SW480 (cell line): Measurements from ENCODE around the gene RBL2.
"Not testable (repeated sequence)": the region's sequence is repeated elsewhere in the genome, so short reads cannot be mapped to it uniquely, and the experiment has no call there.

Source experiments
- DNase-seq: peaks from one replicate; pipeline ENCODE4 v3.0.0-alpha.2; 2016; ENCODE audit warnings: low spot score

The RBL2 gene

DNA sequence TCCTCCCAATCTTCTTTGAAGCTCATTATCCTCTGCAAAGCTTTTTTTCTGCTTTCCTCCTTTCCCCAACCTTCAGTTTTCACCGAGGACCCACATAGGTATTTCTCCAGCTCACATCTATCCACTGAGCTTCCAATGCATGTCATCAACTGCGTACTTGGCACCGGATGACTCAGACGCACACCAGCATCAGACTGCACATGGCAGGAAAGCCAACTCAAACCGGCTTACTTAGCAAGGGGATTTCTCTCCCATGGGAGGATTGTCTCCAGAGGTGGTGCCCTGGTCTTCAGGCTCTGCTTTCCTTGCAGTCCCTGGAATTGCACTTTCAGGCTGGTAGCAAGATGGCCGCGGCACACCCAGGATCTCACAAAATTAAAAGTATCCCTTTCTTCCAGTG lies 70.4 kb downstream of the RBL2 start:
- DNase-seq, result no peak

DNA sequence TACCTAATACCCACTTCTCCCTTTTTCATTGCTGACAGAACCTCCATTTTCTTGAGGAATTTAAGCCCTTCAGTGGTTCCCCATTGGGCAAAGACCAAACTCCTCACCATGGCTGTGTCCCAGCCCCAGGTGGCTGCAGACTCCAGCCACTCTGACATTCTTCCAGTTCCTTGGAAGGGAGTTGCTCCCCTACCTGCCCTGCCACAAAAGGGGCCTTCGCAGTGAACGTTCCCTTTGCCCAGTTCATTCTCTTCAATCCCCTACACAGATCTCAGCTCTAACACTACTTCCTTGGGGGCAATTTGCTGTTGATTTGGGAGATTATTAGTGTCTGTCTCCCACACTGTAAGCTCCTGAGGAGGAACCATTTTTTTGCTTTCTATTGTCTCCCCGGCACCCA lies 72.0 kb downstream of the RBL2 start:
- no peak for DNase-seq

GRCh38 chr16:53507464-53508179 lies 73.4 kb downstream of the RBL2 start:
- DNase-seq, result no peak

DNA sequence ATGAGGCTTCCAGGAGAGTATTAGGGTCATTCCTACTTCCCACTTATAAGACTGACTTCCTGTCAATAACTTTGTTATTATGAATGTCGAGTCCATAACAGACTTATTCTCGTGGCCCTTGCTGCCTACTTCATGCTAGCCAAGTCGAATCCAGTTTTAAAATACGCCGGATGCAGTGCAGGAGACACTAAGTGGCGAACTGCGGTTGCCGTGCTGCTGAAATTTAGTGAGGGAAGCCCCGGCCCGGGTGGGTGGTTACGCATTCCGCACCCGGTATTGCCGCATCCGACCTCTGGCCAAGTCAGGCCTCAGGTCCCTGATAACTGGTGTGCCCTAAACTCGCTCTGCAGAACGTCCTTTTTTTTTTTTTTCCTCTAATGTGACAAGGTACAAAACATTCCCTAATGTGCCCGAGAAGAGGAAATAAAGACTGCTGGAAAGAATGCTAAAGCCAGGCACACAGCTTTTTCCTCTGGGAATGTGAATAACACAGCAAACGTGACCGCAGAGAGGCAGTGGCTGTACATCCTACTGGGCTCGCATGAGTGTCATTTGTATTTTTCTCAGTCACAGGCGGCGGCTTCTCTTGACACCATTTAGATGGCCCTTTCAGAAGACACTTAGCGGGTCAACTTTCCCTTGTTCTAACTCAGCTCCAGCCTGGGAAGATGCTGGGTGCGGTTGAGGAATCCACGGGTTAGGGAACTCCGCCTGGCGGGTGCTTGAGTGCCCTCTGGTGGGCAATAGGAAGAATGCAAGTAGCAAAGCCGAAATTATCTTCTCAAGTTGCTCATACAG lies 75.8 kb downstream of the RBL2 start:
- peak; percentile 52 for DNase-seq

DNA sequence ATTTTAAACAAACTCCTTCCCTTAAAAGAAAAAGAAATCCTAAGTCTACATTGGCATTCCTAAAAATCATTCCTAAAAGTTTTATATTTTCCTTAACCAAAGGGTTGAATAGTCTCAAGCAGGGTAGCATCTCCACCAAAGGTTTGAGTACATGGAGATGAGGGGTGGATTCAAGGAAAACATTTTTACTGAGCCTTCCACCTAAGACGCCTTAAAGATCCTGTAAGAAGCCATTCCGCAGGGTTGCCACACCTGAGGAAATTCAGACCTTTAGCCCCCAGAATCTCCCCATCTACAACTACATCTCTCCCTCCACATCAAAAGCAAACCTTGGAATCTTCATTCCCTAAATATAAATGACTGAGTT lies 76.4 kb downstream of the RBL2 start:
- DNase-seq, result no peak

GRCh38 chr16:53511084-53511402 lies 76.8 kb downstream of the RBL2 start:
- no peak for DNase-seq

DNA sequence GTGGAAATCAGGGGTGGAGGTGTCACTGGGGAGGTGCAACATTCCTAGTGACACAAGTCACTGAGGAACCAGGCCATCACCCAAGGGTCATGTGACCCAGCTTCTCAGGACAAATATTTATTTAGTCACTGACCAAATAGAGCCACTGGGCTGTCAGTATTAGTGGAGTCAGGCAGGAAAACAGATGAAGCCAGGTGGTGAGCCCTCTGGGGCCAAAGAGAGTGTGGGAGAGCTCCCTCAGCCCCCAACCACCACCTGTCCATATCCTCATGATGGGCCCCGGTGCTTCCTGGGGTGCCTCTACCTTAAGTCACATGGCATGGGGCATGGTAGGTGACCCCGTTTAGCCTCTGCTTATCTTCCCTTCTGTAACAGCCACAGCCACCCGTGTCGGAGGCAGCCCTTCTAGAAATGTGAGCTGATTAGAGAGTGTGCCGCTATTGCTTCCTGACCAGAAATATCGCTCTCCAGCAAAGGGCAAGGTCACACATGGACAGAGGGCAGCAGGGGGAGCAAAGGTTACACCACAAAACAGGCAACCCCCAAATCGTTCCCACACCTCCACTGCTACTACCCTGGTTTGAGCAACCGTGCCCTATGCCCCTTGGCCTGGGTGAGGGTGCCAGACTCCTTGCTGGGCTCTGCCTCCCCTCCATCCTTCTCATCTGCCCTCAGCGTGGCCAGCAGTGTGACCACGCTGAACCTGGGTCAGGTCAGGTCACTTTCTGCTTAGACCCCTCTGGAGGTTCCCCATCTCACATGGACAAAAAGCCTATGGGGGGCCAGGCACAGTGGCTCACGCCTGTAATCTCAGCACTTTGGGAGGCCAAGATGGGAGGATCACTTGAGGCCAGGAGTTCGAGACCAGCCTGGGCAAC lies 77.4 kb downstream of the RBL2 start:
- peak; percentile 55 for DNase-seq

DNA sequence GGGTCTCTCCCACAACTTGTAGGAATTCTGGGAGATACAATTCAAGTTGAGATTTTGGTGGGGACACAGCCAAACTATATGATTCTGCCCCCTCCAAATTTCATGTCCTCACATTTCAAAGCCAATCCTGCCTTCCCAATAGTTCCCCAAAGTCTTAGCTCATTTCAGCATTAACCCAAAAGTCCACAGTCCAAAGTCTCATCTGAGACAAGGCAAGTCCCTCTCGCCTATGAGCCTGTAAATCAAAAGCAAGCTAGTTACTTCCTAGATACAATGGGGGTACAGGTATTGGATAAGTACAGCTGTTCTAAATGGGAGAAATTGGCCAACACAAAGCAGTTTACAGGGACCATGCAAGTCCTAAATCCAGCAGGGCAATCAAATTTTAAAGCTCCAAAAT lies 78.5 kb downstream of the RBL2 start:
- not testable (repeated sequence) for DNase-seq

GRCh38 chr16:53515259-53515658 lies 81.0 kb downstream of the RBL2 start:
- DNase-seq, result no peak

GRCh38 chr16:53515811-53516210 lies 81.5 kb downstream of the RBL2 start:
- DNase-seq, result no peak

DNA sequence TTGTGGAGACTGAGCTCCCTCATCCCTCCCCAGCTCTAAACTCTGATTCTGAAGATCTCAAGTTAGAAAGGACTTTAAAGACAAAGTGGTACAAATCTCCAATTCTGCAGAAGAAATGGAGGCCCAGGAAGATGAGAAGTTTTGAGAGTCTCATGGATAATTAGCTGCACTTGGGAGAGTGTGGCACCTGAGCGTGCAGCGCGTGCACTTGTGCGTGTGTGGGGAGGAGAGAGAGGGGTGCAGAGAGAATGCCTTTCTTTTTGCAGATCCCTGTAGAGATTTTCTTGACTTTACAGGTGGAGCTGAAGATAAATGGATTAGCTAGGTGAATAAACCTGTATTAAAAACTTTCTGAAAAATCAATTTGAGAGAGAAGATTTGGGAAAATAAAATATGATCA lies 83.6 kb downstream of the RBL2 start:
- DNase-seq, result no peak

- no peak for DNase-seq
Measured at GRCh38 chr16:53518550-53519416, 84.5 kb downstream of the RBL2 start.

DNA sequence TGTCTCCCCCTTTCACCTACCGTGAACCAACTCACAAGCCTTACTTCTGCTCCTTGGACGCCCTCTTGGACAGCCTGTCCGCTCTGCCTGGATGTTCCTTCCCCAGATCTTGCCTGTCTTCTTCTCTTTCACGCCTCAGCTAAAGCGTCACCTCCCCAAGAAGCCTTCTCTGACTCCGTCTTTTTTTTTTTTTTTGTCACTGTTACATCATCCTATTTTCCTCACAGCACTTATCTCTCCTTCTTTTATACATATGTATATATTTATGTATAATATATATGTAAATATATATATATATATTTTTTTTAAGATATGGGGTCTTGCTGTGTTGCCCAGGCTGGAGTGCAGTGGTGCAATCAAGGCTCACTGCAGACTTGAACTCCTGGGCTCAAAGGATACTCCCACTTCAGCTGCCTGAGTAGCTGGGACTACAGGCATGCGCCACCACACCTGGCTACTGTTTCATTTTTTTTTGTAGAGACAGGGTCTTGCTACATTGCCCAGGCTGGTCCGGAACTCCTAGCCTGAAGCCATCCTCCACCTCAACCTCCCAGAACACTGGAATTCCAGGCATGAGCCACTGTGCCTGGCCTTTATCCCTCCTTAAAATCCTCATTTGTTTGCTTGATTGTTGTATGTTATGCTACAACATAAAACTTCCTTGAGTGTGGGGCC lies 85.3 kb downstream of the RBL2 start:
- no peak for DNase-seq

DNA sequence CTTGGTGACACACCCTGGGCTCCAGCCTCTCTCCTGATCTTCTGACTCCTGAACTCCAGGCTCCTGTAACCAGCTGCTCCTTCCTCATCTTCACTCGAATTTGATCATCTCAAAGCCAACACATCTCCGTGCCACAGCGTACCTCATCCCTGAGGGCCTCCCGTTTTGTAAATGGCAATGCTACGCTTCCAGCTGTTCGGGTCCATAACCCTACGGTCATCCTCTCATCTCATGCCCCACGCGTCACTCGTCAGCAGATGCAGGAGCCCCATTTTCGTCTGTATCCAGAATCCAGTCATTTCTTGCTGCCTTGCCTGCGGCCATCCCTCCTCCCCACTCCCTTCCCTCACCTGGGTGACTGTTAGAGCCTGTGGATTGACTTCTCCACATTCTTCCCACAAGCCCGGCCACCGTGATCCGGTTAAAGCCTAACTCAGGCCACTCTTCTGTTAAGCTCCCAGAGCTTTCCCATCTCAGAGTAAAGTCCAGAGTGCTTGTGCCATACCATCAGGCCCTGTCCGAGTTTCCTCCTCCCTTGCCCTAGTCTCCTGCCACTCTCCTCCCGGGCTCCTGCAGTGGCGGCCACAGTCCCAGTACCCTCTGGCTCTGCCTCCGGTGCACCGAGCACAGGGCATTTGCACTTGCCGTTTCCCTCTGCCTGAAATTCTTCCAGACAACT lies 89.0 kb downstream of the RBL2 start:
- no peak for DNase-seq

DNA sequence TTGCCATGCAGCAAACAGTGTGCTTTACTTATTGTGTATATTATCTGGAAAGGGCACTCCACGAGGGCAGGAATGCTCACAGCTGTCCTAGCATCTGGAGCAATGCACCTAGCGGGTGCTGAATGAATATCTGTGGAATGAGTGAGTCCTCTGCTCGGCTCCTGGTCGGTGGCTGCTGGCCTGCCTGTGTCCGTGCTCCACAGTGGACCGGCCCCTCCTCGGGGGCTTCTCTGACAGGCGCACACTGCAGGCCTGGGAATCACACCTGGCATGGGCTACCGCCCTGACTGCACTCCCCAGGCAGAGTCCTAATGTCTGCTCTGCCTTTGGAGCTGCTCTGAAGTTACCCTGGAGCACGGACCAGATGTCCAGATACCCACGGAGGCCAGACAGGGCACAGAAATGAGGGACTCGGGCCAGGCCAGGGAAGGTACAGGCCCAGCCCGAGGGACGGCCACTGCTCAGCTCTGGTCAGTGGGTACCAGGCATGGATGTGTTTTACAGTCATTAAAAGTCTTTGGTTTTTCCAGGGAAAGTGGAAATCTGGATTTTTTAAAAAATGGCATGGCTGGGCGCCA lies 89.8 kb downstream of the RBL2 start:
- no peak for DNase-seq

DNA sequence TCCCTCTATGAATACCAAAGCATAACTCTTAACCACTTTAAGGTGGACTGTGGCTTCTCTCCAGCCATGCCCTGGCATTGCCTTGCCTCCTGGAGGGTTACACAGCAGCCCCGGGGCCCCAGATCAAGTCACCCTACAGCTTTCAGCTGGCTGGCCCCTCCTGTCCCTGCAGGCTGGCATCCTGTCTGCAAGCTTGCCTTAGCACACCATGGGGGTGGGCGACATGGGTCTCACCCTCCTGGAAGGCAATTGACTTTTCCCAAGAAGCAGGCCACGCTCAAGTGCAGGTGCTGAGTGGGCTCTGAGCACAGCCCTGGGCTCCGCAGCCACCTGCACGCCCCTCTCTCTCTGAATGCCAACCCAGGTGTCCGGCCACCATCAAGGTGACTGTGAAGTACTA lies 94.5 kb downstream of the RBL2 start:
- no peak for DNase-seq

DNA sequence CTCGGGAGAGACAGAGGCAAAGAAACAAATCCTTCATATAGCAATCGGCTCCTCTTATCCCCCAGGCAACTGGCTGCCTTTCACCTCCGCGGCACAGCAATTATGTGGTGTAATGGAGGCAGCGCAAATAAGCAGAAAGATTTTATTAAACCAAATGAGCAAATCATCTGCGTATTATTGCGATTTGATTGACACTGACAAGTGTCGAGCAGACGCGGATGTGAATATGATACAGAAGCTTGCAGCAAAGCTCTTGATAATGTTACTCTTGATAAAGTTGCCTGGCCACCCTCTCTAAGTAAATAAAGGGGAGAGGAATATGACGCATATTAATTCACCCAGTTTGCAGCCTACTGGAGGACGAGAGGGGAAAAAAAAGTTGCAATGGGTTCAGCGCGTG lies 95.2 kb downstream of the RBL2 start:
- no peak for DNase-seq

DNA sequence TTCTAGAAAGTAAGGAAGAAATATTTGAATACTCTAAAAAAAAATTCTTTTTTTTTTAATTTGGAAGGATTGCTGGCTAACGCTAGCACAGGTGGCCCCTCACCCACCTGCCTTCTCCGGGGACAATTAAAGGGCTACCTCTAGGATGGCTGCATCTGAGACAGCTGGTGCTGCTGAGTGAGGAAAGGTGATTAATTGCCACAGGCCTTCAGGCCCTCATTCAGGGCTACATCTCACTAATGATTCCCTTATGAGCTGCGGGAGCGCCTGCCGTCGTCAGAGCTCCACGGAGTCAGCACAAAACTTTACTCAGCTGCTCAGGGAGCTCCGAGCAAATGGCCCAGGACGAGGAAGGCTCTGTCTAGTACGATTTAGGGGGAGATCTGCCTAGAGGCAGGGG lies 95.8 kb downstream of the RBL2 start:
- no peak for DNase-seq

GRCh38 chr16:53530741-53531140 lies 96.5 kb downstream of the RBL2 start:
- no peak for DNase-seq

DNA sequence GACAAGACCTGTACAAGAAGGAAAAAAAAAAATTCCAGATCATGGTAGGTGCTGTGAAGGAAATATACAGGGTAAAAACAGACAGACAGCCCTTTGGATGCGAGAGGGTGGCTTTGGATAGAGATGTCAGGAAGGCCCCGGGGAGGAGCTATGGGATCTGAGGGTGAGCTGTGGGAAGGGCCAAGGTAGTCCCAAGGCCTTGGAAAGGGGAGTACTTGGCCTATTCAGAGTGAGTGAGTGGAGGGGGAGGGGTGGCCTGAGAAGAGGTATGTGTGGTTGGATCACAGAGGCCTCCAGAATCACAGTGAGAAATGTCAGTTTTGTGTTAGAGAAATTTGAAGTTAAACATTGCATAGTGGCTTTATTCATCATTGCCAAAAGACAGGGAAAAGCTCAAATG lies 99.9 kb downstream of the RBL2 start:
- DNase-seq, result no peak
